Measurements from ENCODE around the gene ZNF785.
"Not testable (repeated sequence)": the region's sequence is repeated elsewhere in the genome, so short reads cannot be mapped to it uniquely, and the experiment has no call there.

Gene ZNF785

DNA sequence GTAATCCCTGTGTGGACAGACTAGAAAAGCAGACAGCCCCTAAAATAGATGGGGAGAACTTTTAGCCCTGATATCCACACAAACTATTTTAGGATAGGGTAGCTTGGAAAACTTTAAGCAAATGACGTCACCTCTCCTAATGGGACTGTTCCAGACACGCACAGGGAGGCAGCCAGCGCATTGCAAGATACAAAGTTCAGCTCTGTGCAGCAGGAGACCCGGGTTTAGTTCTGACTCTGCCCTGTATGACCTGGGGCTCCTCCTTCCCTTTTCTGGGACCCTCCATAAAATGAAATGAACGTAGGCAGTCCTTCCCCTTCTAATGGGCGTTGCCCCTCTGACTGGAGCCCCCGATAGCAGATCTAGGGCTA lies 18.4 kb upstream of the ZNF785 start:
- in situ Hi-C loops (cut with MboI; ENCODE audit: low sequenced_read_pairs): no loop called here

DNA sequence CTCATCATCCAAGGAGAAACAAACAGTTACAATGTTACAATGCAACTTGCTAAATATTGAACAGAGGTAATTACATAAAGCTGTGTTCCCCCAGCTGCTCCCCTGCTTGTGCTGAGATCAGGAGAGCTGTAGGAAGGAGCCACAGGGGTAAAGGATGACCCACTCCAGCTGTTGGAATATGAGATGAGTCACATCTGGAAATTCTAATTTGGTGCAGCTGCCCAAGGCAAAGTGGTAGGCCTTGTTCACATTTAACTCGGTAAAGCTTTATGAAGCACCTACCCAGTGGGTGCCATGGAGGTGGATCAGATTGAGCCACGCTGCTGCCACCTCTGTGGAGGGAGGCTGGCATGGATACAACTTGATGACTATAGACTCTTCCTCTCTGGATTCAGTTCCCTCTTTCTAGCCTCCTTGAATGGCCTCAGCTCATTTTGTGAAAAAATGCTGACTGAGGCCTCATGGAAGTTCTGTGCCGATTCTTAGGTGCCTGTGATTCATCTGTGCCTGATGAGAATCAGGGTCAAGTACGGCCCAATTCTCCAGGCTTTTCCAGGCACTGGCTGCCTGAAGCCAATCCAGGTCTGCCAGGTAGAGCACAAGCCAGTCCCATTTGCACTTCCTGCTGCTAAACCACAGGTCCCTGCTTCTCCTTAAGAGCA lies 17.2 kb upstream of the ZNF785 start:
- in situ Hi-C loops (cut with MboI; ENCODE audit: low sequenced_read_pairs): no loop called here

DNA sequence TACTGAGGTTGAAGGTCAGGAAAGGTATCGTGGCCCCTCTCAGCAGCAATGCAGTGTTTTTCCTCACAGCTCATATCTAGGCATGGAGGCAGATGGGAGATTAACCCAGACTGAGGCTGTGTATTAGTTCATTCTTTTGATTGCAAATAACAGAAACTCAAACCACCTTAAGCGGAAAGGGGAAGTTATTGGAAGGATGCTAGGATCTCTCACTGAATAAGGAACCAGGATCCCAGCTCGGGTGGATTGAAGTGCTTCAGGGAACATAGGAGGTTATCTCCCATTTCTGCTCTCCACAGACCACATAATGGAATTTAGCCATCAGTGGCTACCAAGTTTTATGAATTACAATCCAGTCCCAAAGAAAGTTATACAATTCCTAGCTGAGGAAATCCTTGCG lies 16.5 kb upstream of the ZNF785 start:
- in situ Hi-C loops (cut with MboI; ENCODE audit: low sequenced_read_pairs): no loop called here

DNA sequence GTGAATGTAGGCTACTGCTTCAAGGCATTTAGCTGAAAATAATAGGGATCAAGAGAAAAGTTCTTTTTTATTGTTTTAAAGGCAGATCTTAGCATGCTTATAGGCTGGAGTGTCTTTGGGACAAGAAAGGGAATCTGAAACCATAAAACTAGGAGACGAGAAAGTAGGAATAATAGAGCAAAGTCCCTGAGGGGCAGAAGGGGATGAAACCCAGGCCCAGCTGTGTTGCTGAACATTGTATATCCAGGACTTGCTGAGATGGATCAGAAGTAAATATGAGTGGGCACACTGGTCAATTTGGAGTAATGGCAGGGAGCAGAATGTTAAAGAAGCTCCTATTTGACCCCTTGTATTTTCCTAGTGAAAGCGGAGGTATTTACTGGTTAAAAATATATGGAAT lies 15.4 kb upstream of the ZNF785 start:
- in situ Hi-C loops (cut with MboI; ENCODE audit: low sequenced_read_pairs): no loop called here

DNA sequence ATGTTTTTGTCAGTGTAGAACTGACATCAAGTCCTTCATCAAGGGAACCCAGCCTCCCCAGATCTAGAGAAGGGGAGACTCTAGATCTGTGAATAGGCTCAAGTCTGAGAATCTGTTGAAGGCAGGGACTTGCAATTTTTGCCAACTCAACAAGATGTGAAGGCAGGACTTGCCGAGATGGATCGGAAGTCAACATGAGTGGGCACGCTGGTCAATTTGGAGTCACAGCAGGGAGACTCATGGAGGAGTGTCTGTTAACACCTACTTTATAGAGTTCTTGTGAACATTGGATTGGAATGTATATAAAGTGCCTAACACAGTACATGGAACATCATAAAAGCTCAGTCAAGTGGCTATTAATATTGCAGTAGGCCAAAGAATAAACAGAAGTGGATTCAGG lies 14.7 kb upstream of the ZNF785 start:
- in situ Hi-C loops (cut with MboI; ENCODE audit: low sequenced_read_pairs): no loop called here

DNA sequence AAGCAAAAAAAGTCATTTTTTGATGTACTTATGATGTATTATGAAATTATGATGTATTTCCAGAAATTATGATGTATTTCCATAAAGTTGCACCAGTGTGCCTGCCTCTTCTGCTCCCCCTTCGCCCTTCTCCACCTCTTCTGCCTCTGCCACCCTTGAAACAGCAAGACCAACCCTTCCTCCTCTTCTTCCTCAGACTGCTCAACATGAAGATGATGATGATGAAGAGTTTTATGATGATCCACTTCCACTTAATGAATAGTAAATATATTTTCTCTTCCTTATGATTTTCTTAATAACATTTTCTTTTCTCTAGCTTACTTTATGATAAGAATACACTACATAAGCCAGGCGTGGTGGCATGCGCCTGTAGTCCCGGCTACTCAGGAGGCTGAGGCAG lies 7.4 kb upstream of the ZNF785 start:
- in situ Hi-C loops (cut with MboI; ENCODE audit: low sequenced_read_pairs): no loop called here

DNA sequence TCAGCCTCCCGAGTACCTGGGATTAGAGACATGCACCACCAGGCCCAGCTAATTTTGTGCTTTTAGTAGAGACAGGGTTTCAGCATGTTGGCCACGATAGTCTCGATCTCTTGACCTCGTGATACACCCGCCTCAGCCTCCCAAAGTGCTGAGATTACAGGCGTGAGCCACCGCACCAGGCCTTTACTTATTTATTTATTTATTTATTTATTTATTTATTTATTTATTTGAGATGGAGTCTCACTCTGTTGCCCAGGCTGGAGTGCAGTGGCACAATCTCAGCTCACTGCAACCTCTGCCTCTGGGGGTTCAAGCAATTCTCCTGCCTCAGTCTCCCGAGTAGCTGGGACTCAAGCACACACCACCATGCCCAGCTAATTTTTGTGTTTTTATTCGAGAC lies 5.4 kb upstream of the ZNF785 start:
- in situ Hi-C loops (cut with MboI; ENCODE audit: low sequenced_read_pairs): not testable (repeated sequence)

DNA sequence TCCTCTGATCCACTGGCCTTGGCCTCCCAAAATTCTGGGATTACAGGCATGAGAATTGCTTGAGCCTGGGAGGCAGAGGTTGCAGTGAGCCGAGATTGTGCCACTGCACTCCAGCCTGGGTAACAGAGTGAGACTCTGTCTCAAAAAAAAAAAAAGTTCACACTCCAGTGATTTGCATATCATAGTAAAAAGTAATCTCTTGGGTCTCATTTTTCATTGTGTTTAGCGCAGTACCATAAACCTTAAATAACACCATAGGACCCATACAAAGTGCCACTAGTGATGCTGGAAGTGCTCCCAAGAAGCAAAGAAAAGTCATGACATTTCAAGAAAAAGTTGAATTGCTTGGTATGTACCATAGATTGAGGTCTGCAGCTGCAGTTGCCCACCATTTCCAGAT lies 4.1 kb upstream of the ZNF785 start:
- in situ Hi-C loops (cut with MboI; ENCODE audit: low sequenced_read_pairs): not testable (repeated sequence)

DNA sequence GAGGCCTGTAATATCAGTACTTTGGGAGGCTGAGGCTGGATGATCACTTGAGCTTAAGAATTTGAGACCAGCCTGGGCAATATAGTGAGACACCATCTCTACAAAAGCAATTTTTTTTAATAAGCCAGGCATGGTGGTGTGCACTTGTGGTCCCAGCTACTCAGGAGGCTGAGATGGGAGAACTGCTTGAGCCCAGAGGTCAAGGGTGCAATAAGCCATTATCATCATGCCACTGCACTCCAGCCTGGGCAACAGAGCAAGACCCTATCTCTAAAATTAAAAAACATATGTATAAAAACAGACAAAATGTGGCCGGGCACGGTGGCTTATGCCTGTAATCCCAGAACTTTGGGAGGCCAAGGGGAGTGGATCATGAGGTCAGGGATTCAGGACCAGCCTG lies 3.2 kb upstream of the ZNF785 start:
- in situ Hi-C loops (cut with MboI; ENCODE audit: low sequenced_read_pairs): no loop called here

DNA sequence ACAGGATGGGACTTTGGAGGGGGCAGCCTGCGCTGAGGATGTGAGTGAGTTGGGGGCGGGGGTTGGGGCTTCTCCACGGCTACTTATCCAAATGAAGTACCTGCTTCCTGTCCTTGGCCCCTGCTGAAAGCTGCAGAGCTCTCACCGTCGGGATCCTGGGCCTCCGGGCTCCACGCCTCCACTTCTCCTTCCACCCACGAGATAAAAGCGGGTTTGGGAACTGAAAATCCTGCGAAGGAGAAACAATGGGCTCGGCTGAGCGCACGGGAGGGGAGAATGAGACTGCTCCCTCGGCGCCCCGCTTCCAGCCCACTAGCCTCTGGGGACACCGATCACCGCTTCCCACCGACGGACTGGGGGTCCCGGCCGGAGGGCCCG lies 486 bp downstream of the ZNF785 start:
- in situ Hi-C loops (cut with MboI; ENCODE audit: low sequenced_read_pairs): no loop called here

DNA sequence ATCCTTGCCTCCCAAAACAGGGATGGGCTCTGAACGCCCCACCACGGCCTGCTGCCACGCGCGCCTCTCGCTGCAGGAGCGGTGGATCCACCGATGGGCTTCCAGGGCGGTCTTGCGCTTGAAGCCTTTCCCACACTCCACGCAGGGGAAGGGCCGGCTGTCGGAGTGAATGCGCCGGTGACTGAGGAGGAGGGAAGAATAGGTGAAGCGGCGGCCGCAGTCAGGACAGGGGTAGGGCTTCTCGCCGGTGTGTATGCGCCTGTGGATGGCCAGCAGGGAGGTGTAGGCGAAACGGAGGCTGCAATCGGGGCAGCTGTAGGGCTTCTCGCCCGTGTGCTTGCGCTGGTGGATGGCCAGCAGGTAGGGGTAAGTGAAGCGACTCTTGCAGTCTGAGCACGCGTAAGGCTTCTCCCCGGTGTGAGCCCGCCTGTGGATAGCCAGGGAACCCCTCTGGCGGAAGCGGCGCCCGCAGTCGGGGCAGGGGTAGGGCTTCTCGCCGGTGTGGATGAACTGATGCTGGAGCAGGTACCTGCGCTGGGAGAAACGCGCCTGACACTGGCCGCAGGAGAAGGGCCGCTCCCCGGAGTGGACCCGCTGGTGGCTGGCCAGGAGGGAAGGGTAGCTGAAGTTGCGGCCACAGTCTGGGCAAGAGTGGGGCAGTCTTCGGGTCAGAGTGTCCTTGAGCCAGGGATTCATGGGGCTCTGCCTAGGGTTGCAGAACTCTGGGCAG lies 2.7 kb downstream of the ZNF785 start:
- in situ Hi-C loops (cut with MboI; ENCODE audit: low sequenced_read_pairs): no loop called here

DNA sequence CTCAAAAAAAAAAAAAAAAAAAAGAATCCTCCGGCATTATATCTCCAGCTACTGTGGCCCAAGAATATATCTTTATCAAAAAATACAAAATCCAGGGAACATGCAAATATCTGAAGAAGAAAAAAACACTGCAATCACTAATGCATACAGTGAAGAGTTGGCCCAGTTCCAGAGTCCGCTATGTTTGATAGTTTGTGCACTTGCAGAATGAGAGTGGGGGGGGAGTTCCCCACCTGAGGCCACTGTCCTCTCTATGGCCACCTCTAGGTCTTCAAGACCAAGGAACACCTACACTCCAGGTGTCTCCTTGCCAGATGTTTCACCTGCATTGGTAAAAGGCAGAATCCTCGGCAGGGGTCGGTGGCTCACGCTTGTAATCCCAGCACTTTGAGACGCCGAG lies 4.0 kb downstream of the ZNF785 start:
- in situ Hi-C loops (cut with MboI; ENCODE audit: low sequenced_read_pairs): no loop called here

DNA sequence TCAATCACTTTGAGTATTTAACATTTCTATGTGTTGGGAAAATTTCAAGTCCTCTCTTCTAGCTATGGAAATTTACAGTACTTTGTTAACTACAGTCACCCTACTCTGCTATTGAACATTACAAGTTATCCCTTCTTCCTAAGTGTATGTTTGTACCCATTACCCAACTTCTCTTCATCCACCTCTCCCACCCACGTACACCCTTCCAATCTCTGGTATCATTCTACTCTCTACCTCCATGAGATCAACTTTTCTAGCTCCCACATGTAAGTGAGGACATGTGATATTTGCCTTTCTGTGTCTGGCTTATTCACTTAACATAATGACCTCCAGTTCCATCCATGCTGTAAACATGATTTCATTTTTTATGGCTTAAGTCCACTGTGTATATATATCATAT lies 10.8 kb downstream of the ZNF785 start:
- in situ Hi-C loops (cut with MboI; ENCODE audit: low sequenced_read_pairs): no loop called here

DNA sequence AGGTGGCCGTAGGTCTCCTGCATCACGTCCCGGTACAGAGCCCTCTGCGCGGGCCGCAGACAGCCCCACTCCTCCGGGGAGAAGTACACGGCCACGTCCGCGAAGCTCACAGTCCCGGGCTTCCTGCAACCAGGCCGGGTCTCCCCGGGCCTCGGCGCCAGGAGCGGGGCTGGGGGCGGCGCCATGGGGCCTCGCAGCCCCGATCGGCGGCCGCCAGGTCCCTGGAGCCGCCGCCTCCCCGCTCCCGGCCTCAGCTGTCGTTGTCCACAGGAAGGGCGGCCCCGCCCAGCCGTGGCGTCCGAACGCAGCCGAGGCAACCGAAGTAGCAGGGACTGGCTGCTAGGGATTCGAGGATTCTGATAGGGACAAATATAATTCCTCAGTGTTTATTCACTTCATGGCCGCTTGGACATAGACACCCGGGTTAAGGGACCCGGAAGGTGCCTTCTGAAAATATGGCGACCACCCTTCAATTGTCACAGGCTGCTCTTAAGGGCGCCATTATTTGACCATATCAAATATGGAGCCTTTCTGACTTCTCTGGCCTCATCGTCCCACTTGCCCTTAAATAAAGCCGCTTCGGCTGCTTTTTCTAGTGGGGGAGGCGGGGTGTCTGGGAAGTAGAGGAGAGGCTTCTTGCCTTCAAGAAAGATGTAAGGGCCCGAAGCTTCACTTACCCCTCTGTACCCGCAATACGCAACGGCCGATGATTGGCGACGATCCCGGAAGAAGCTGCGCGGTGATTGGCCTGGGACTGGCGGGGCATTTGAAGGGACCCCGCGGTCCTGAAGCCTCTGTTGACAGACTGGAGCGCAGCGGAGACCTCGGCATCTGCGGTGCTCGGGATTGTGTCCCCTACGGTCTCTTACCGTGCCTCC lies 13.8 kb downstream of the ZNF785 start, which contains the start of gene ZNF688:
TSS of gene ZNF688 (minus strand) at position 270 of the 878 bp plus-strand sequence. CDS start at position 185, 85 bp downstream.
- in situ Hi-C loops (cut with MboI; ENCODE audit: low sequenced_read_pairs): no loop called here

DNA sequence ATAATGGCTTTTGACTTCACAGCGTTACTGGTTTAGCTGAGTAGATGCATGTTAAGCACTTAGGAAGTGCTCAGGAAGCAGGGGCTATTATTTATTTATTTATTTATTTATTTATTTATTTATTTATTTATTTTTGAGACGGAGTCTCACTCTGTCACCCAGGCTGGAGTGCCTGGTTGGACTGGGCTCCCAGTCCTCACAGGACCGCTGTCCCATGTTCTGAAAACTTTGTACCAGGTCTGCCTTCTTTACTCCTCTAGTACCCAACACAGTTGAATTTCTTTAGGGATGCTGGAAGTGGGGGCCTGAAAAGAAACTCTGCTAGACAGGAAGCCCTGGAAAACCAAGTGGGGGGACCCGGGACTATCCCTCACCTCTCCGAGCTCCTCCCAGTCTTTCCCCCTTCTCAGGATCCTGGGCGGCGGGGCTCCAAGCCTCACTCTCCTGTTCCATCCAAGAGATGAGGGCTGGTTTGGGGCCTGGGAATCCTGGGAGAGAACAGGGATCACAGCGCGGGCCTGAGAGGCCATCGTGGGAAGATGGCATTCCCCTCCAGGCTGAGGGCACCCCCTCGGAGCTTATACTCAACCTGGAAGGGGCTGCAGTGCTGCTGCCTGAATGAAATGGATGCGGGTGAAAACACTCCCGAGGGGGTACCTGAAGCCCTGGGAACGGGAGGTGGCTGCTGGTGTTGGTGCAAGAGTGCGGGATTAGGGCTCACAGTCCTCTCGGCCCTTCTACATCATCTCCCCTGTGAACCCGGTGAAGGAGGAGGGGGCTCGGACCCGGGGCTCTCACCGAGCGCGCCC lies 14.7 kb downstream of the ZNF785 start:
- in situ Hi-C loops (cut with MboI; ENCODE audit: low sequenced_read_pairs): no loop called here

DNA sequence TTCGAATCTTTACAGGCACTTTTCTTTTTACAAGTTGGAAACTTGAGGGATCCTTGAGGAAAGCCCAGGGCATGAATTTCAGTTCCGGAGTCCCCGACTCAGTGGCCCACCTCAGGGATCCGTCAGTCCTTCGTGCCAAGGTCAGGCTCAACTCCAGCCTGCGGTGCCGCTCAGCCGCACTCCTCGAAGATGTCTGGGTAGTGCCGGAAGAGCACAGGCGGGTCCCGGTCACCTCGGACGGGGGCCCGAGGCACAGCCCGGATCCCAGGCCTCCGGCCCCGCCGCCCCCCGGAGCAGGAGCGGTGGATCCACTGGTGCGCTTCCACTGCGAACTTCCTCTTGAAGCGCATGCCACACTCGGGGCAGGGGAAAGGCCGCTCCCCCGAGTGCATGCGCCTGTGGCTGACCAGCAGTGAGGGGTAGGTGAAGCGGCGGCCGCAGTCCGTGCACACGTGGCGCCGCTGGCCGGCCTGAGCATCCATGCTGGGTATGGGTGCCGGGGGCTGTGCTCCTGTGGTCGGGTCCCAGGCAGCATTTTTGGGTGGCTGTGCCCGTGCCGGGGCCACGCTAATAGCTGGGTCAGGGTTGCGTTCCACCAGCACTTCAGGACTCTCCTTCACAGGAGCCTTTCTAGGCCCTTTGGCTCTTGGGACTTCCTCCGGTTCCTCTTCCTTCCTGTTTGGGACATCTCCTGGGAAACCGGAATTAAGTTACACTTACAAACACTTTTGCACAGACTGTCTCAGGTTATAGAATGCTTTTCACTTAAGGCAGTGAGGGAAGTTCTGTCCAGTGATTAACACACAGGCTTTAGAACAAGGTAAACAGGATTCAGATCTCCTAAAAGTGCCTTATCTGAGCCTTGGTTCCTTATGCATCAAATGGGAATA lies 15.5 kb downstream of the ZNF785 start:
- in situ Hi-C loops (cut with MboI; ENCODE audit: low sequenced_read_pairs): no loop called here

DNA sequence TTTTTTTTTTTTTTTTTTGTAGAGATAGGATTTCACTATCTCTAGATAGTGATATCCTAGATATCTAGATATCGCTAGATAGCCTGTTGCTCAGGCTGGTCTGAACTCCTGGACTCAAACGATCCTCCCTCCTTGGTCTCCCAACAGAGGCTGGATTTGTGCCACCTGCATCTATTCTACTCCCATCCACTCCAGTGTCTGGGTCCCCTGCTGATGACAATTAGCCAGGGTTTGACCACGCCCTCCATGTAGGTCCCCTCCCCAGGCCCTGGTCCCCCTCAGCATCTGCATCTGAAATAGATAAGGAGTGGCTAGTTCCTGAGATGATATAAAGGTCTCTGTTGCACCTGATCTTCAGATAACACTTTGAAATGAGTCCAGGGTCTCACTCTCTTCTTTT lies 16.2 kb downstream of the ZNF785 start:
- in situ Hi-C loops (cut with MboI; ENCODE audit: low sequenced_read_pairs): no loop called here

DNA sequence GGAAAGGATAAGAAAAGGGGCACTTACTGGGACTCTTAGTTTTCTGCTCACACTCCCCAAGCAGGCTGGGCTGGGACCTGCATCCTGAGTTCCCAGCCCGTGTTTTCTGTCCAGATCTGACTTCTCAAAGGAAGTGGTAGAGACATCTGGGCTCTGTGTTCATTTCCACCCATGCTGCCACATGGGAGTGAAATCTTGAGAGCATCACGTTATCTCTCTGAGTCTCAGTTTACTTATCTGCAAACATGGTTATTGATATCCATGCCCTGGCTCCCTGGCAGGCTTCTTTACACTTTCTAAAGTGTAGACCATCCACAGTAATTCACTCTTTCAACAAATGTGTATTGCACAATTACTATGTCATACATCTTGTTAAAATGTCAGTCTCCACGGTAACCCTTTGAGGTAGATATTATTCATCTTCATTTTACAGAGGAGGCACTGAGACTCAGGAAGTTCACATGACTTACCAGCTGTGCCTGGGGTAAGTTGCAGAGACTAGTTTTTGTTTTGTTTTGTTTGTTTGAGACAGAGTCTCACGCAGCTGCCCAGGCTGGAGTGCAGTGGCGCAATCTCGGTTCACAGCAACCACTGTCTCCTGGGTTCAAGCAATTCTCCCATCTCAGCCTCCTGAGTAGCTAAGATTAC lies 17.4 kb downstream of the ZNF785 start:
- in situ Hi-C loops (cut with MboI; ENCODE audit: low sequenced_read_pairs): no loop called here

DNA sequence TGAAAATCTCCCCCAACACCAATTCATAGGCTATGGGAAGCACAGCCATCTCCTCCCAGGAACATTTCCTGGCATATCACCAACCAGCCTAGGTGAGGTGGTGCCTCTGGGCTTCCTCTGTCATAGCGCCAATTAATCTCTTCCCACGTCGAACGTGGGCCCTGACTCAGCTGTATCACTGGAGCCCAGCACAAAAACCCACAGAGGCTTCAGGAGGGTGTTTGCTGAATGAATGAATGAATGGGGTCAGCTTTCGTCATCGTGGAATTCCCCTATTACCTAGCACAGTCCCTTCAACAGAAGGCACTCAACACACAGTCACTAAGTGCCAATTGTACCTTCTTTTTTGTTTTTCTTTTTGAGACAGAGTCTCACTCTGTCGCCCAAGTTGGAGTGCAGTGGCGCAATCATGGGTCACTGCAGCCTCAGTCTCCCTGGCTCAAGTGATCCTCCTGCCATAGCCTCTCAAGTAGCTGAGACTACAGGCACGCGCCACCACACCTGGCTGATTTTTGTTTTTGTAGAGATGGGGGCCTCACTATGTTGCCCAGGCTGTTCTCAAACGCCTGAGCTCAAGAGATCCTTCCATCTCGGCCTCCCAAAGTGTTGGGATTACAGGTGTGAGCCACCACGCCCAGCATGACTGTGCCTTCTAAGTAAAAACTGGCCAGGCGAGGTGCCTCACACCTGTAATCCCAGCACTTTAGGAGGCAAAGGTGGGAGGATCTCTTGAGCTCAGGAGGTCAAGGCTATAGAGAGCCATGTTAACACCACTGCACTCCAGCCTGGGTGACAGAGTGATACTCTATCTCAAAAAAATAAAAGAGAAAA lies 18.1 kb downstream of the ZNF785 start:
- in situ Hi-C loops (cut with MboI; ENCODE audit: low sequenced_read_pairs): no loop called here

All from hTERT RPE-1 (cell line).